ENCODE measurements around the gene TMEM178A. TPM values are rescaled to one million over a fixed set of nuclear protein-coding genes. Genes with fewer than 3 reads are reported as not detected.

TMEM178A gene
- total and polyA plus RNA-seq, 2 donors: 1.3 to 5.2 TPM

GRCh38 chr2:39696838-39697237 is 31.1 kb downstream of the TMEM178A start:
- peak; percentile 32 for DNase-seq (ENCODE audit: extremely low spot score)
- 39% methylated on average over 1 of the region's 1 CpG for WGBS
- Histone ChIP-seq H3K4me1 (ENCODE audit: insufficient read depth) (no peaks in the 10 kb centered on the region), H3K36me3 (ENCODE audit: insufficient read depth) (no peaks in the 10 kb centered on the region), H3K27ac (ENCODE audit: low read depth) (no peak overlapping the region), H3K4me3 (ENCODE audit: low read depth, low read length) (no peak overlapping the region)

GRCh38 chr2:39697454-39697853 is 31.7 kb downstream of the TMEM178A start:
- no peaks in the 10 kb centered on the region for H3K4me1 ChIP-seq (ENCODE audit: insufficient read depth)
- H3K4me3 ChIP-seq (ENCODE audit: low read depth, low read length): no peak overlapping the region
- H3K27ac ChIP-seq (ENCODE audit: low read depth): no peak overlapping the region
- WGBS: 56% methylated on average over 2 of the region's 2 CpGs
- H3K36me3 ChIP-seq (ENCODE audit: insufficient read depth): no peaks in the 10 kb centered on the region
- no peak for DNase-seq (ENCODE audit: extremely low spot score)

- WGBS: 97% methylated on average over 1 of the region's 1 CpG
- no peak overlapping the region for H3K4me3 ChIP-seq (ENCODE audit: low read depth, low read length)
Measured at GRCh38 chr2:39701137-39701536, 35.4 kb downstream of the TMEM178A start.

GRCh38 chr2:39703181-39703872 is 37.6 kb downstream of the TMEM178A start:
- no peaks in the 10 kb centered on the region for H3K36me3 ChIP-seq (ENCODE audit: insufficient read depth)
- 74% methylated on average over 3 of the region's 3 CpGs for WGBS

More at GRCh38 chr2:39701137-39701536, 35.4 kb downstream of the TMEM178A start:
- no peaks in the 10 kb centered on the region for H3K4me1 ChIP-seq (ENCODE audit: insufficient read depth)
- DNase-seq (ENCODE audit: extremely low spot score): no peak
- H3K36me3 ChIP-seq (ENCODE audit: insufficient read depth): no peaks in the 10 kb centered on the region
- H3K27ac ChIP-seq (ENCODE audit: low read depth): no peak overlapping the region

GRCh38 chr2:39704540-39704939 is 38.8 kb downstream of the TMEM178A start:
- Histone ChIP-seq H3K4me3 (ENCODE audit: low read depth, low read length) (no peak overlapping the region), H3K4me1 (ENCODE audit: insufficient read depth) (no peaks in the 10 kb centered on the region), H3K36me3 (ENCODE audit: insufficient read depth) (no peaks in the 10 kb centered on the region), H3K27ac (ENCODE audit: low read depth) (no peak overlapping the region)
- WGBS: 80% methylated on average over 3 of the region's 3 CpGs
- DNase-seq (ENCODE audit: extremely low spot score): no peak

More at GRCh38 chr2:39703181-39703872, 37.6 kb downstream of the TMEM178A start:
- Histone ChIP-seq H3K4me1 (ENCODE audit: insufficient read depth) (no peaks in the 10 kb centered on the region), H3K27ac (ENCODE audit: low read depth) (no peak overlapping the region), H3K4me3 (ENCODE audit: low read depth, low read length) (no peak overlapping the region)
- DNase-seq (ENCODE audit: extremely low spot score): no peak

GRCh38 chr2:39705638-39706037 is 39.9 kb downstream of the TMEM178A start:
- Histone ChIP-seq H3K4me1 (ENCODE audit: insufficient read depth) (no peaks in the 10 kb centered on the region), H3K4me3 (ENCODE audit: low read depth, low read length) (no peak overlapping the region), H3K27ac (ENCODE audit: low read depth) (no peak overlapping the region), H3K36me3 (ENCODE audit: insufficient read depth) (no peaks in the 10 kb centered on the region)
- DNase-seq (ENCODE audit: extremely low spot score): no peak
- 86% methylated on average over 4 of the region's 4 CpGs for WGBS

GRCh38 chr2:39706312-39706711 is 40.6 kb downstream of the TMEM178A start:
- H3K36me3 ChIP-seq (ENCODE audit: insufficient read depth): no peaks in the 10 kb centered on the region
- H3K27ac ChIP-seq (ENCODE audit: low read depth): no peak overlapping the region
- H3K4me3 ChIP-seq (ENCODE audit: low read depth, low read length): no peak overlapping the region
- 87% methylated on average over 1 of the region's 1 CpG for WGBS
- H3K4me1 ChIP-seq (ENCODE audit: insufficient read depth): no peaks in the 10 kb centered on the region
- no peak for DNase-seq (ENCODE audit: extremely low spot score)

- Histone ChIP-seq H3K27ac (ENCODE audit: low read depth) (no peak overlapping the region), H3K4me3 (ENCODE audit: low read depth, low read length) (no peak overlapping the region), H3K4me1 (ENCODE audit: insufficient read depth) (no peaks in the 10 kb centered on the region), H3K36me3 (ENCODE audit: insufficient read depth) (no peaks in the 10 kb centered on the region)
- no peak for DNase-seq (ENCODE audit: extremely low spot score)
- WGBS: 97% methylated on average over 8 of the region's 8 CpGs
Measured at GRCh38 chr2:39706945-39707344, 41.2 kb downstream of the TMEM178A start.

- Histone ChIP-seq H3K27ac (ENCODE audit: low read depth) (no peak overlapping the region), H3K4me3 (ENCODE audit: low read depth, low read length) (no peak overlapping the region), H3K4me1 (ENCODE audit: insufficient read depth) (no peaks in the 10 kb centered on the region), H3K36me3 (ENCODE audit: insufficient read depth) (no peaks in the 10 kb centered on the region)
- WGBS: 96% methylated on average over 9 of the region's 9 CpGs
- no peak for DNase-seq (ENCODE audit: extremely low spot score)
Measured at GRCh38 chr2:39708003-39708402, 42.3 kb downstream of the TMEM178A start.

GRCh38 chr2:39710807-39711206 is 45.1 kb downstream of the TMEM178A start:
- no peak for DNase-seq (ENCODE audit: extremely low spot score)
- 75% methylated on average over 3 of the region's 3 CpGs for WGBS
- no peaks in the 10 kb centered on the region for H3K4me1 ChIP-seq (ENCODE audit: insufficient read depth)
- H3K27ac ChIP-seq (ENCODE audit: low read depth): no peak overlapping the region
- H3K4me3 ChIP-seq (ENCODE audit: low read depth, low read length): no peak overlapping the region
- no peaks in the 10 kb centered on the region for H3K36me3 ChIP-seq (ENCODE audit: insufficient read depth)

- Histone ChIP-seq H3K4me3 (ENCODE audit: low read depth, low read length) (no peak overlapping the region), H3K36me3 (ENCODE audit: insufficient read depth) (no peaks in the 10 kb centered on the region), H3K4me1 (ENCODE audit: insufficient read depth) (no peaks in the 10 kb centered on the region), H3K27ac (ENCODE audit: low read depth) (no peak overlapping the region)
- WGBS: 91% methylated on average over 5 of the region's 5 CpGs
- no peak for DNase-seq (ENCODE audit: extremely low spot score)
Measured at GRCh38 chr2:39712953-39713352, 47.2 kb downstream of the TMEM178A start.

- Histone ChIP-seq H3K36me3 (ENCODE audit: insufficient read depth) (no peaks in the 10 kb centered on the region), H3K4me1 (ENCODE audit: insufficient read depth) (no peaks in the 10 kb centered on the region), H3K4me3 (ENCODE audit: low read depth, low read length) (no peak overlapping the region), H3K27ac (ENCODE audit: low read depth) (no peak overlapping the region)
- no peak for DNase-seq (ENCODE audit: extremely low spot score)
Measured at GRCh38 chr2:39715095-39715494, 49.4 kb downstream of the TMEM178A start.

- H3K4me3 ChIP-seq (ENCODE audit: low read depth, low read length): no peak overlapping the region
- no peak for DNase-seq (ENCODE audit: extremely low spot score)
- H3K27ac ChIP-seq (ENCODE audit: low read depth): no peak overlapping the region
- no peaks in the 10 kb centered on the region for H3K36me3 ChIP-seq (ENCODE audit: insufficient read depth)
- no peaks in the 10 kb centered on the region for H3K4me1 ChIP-seq (ENCODE audit: insufficient read depth)
- WGBS: 96% methylated on average over 3 of the region's 3 CpGs
Measured at GRCh38 chr2:39715822-39716221, 50.1 kb downstream of the TMEM178A start.

GRCh38 chr2:39717067-39717466 is 51.4 kb downstream of the TMEM178A start:
- no peak overlapping the region for H3K4me3 ChIP-seq (ENCODE audit: low read depth, low read length)
- 69% methylated on average over 12 of the region's 12 CpGs for WGBS
- no peak overlapping the region for H3K27ac ChIP-seq (ENCODE audit: low read depth)
- DNase-seq (ENCODE audit: extremely low spot score): no peak
- no peaks in the 10 kb centered on the region for H3K4me1 ChIP-seq (ENCODE audit: insufficient read depth)
- H3K36me3 ChIP-seq (ENCODE audit: insufficient read depth): no peaks in the 10 kb centered on the region

- no peak overlapping the region for H3K27ac ChIP-seq (ENCODE audit: low read depth)
- DNase-seq (ENCODE audit: extremely low spot score): no peak
- 47% methylated on average over 9 of the region's 9 CpGs for whole genome bisulfite sequencing
- H3K4me3 ChIP-seq (ENCODE audit: low read depth, low read length): no peak overlapping the region
- no peaks in the 10 kb centered on the region for H3K36me3 ChIP-seq (ENCODE audit: insufficient read depth)
- H3K4me1 ChIP-seq (ENCODE audit: insufficient read depth): no peaks in the 10 kb centered on the region
Measured at GRCh38 chr2:39718483-39718882, 52.8 kb downstream of the TMEM178A start.
